ENCODE data around the gene ATP6V0B.

ATP6V0B gene

GRCh38 chr1:43951021-43951985 is 23.5 kb upstream of the ATP6V0B start:
- Histone ChIP-seq H3K4me1 (ENCODE audit: control insufficient read depth in 2 of 2, insufficient read depth in 1 of 2, low read depth in 1 of 2, low read length in 2 of 2) (peaks cover 7 to 18% of the 10 kb centered on the region in 2 donors), H3K4me3 (ENCODE audit: low read length in 2 of 2) (no peak overlapping the region), H3K4me2 (ENCODE audit: insufficient read depth, low read length, poor library complexity, severe bottlenecking) (no peak overlapping the region), H3K36me3 (replicated peaks in 1 of 2; ENCODE audit: control insufficient read depth in 2 of 2, insufficient read depth in 2 of 2, low read length in 2 of 2) (peaks cover 5 to 19% of the 10 kb centered on the region in 2 donors), H3K27me3 (ENCODE audit: control insufficient read depth in 3 of 3, insufficient read depth in 3 of 3, low read depth in 1 of 3, low read length in 3 of 3) (no peaks in the 10 kb centered on the region), H3K23ac (ENCODE audit: low read depth, low read length, poor library complexity) (no peak overlapping the region), H3K18ac (ENCODE audit: low read length) (no peak overlapping the region), H3K79me1 (ENCODE audit: low read depth, low read length) (peaks cover 5% of the 10 kb centered on the region), H4K91ac (ENCODE audit: low read depth, low read length, poor library complexity) (no peak overlapping the region), H2BK120ac (ENCODE audit: low read depth, low read length) (no peak overlapping the region), H2BK12ac (ENCODE audit: low read length) (no peak overlapping the region), H2BK5ac (ENCODE audit: low read length) (no peak overlapping the region), H3K27ac (replicated peaks; ENCODE audit: low read length) (no peak overlapping the region), H2AFZ (ENCODE audit: low read length) (no peak overlapping the region), H2AK5ac (ENCODE audit: low read depth, low read length) (no peak overlapping the region), H4K8ac (ENCODE audit: low read depth, low read length) (no peak overlapping the region), H3K9me3 (replicated peaks in 1 of 2; ENCODE audit: control insufficient read depth in 2 of 2, insufficient read depth in 1 of 2, low read depth in 1 of 2, low read length in 2 of 2) (no peaks in the 10 kb centered on the region), H3K9ac (ENCODE audit: low read depth, low read length, poor library complexity) (no peak overlapping the region), H3K4ac (ENCODE audit: low read length) (no peak overlapping the region), H2BK15ac (ENCODE audit: low read length) (no peak overlapping the region), H3K14ac (ENCODE audit: low read length) (no peak overlapping the region)
- no peak for DNase-seq (ENCODE audit: low spot score)
- no CpG with 5 or more reads among the region's 4 CpGs for WGBS, 2 donors (ENCODE audit: extremely low coverage in 2 of 2, insufficient read length in 2 of 2, insufficient replicate concordance in 1 of 2)

- peak; percentile 55 for DNase-seq (ENCODE audit: low spot score)
- 100% methylated on average over 1 of the region's 8 CpGs for WGBS, 2 donors (ENCODE audit: extremely low coverage in 2 of 2, insufficient read length in 2 of 2, insufficient replicate concordance in 1 of 2)
- Histone ChIP-seq H4K8ac (ENCODE audit: low read depth, low read length) (no peak overlapping the region), H4K91ac (ENCODE audit: low read depth, low read length, poor library complexity) (no peak overlapping the region), H3K36me3 (replicated peaks in 1 of 2; ENCODE audit: control insufficient read depth in 2 of 2, insufficient read depth in 2 of 2, low read length in 2 of 2) (peaks cover 15 to 33% of the 10 kb centered on the region in 2 donors), H2BK5ac (ENCODE audit: low read length) (no peak overlapping the region), H3K9ac (ENCODE audit: low read depth, low read length, poor library complexity) (no peak overlapping the region), H2AFZ (ENCODE audit: low read length) (no peak overlapping the region), H3K18ac (ENCODE audit: low read length) (no peak overlapping the region), H3K4me1 (ENCODE audit: control insufficient read depth in 2 of 2, insufficient read depth in 1 of 2, low read depth in 1 of 2, low read length in 2 of 2) (peaks cover 1 to 10% of the 10 kb centered on the region in 2 donors), H2BK120ac (ENCODE audit: low read depth, low read length) (no peak overlapping the region), H2BK12ac (ENCODE audit: low read length) (no peak overlapping the region), H3K14ac (ENCODE audit: low read length) (no peak overlapping the region), H2AK5ac (ENCODE audit: low read depth, low read length) (no peak overlapping the region), H3K4me2 (ENCODE audit: insufficient read depth, low read length, poor library complexity, severe bottlenecking) (peak overlapping the region; percentile 22), H3K79me1 (ENCODE audit: low read depth, low read length) (peaks cover 5% of the 10 kb centered on the region), H2BK15ac (ENCODE audit: low read length) (no peak overlapping the region), H3K4me3 (ENCODE audit: low read length in 2 of 2) (no peak overlapping the region), H3K27ac (replicated peaks; ENCODE audit: low read length) (no peak overlapping the region), H3K27me3 (ENCODE audit: control insufficient read depth in 3 of 3, insufficient read depth in 3 of 3, low read depth in 1 of 3, low read length in 3 of 3) (no peaks in the 10 kb centered on the region), H3K23ac (ENCODE audit: low read depth, low read length, poor library complexity) (no peak overlapping the region), H3K9me3 (replicated peaks in 1 of 2; ENCODE audit: control insufficient read depth in 2 of 2, insufficient read depth in 1 of 2, low read depth in 1 of 2, low read length in 2 of 2) (no peaks in the 10 kb centered on the region), H3K4ac (ENCODE audit: low read length) (no peak overlapping the region)
Measured at GRCh38 chr1:43952731-43953346, 21.9 kb upstream of the ATP6V0B start.

GRCh38 chr1:43953361-43953760 is 21.4 kb upstream of the ATP6V0B start:
- Histone ChIP-seq H3K14ac (ENCODE audit: low read length) (no peak overlapping the region), H3K36me3 (replicated peaks in 1 of 2; ENCODE audit: control insufficient read depth in 2 of 2, insufficient read depth in 2 of 2, low read length in 2 of 2) (peaks cover 18 to 38% of the 10 kb centered on the region in 2 donors), H2BK12ac (ENCODE audit: low read length) (no peak overlapping the region), H3K79me1 (ENCODE audit: low read depth, low read length) (peaks cover 5% of the 10 kb centered on the region), H3K4me3 (ENCODE audit: low read length in 2 of 2) (no peak overlapping the region), H2BK120ac (ENCODE audit: low read depth, low read length) (no peak overlapping the region), H3K9ac (ENCODE audit: low read depth, low read length, poor library complexity) (no peak overlapping the region), H3K18ac (ENCODE audit: low read length) (no peak overlapping the region), H3K4me1 (ENCODE audit: control insufficient read depth in 2 of 2, insufficient read depth in 1 of 2, low read depth in 1 of 2, low read length in 2 of 2) (peaks cover 0 to 8% of the 10 kb centered on the region in 2 donors), H3K9me3 (replicated peaks in 1 of 2; ENCODE audit: control insufficient read depth in 2 of 2, insufficient read depth in 1 of 2, low read depth in 1 of 2, low read length in 2 of 2) (no peaks in the 10 kb centered on the region), H3K4me2 (ENCODE audit: insufficient read depth, low read length, poor library complexity, severe bottlenecking) (peak overlapping the region; percentile 22), H2BK5ac (ENCODE audit: low read length) (no peak overlapping the region), H2BK15ac (ENCODE audit: low read length) (no peak overlapping the region), H3K27me3 (ENCODE audit: control insufficient read depth in 3 of 3, insufficient read depth in 3 of 3, low read depth in 1 of 3, low read length in 3 of 3) (no peaks in the 10 kb centered on the region), H2AFZ (ENCODE audit: low read length) (no peak overlapping the region), H3K4ac (ENCODE audit: low read length) (no peak overlapping the region), H2AK5ac (ENCODE audit: low read depth, low read length) (no peak overlapping the region), H3K27ac (replicated peaks; ENCODE audit: low read length) (no peak overlapping the region), H4K91ac (ENCODE audit: low read depth, low read length, poor library complexity) (no peak overlapping the region), H3K23ac (ENCODE audit: low read depth, low read length, poor library complexity) (no peak overlapping the region), H4K8ac (ENCODE audit: low read depth, low read length) (no peak overlapping the region)
- no CpG with 5 or more reads among the region's 3 CpGs for WGBS, 2 donors (ENCODE audit: extremely low coverage in 2 of 2, insufficient read length in 2 of 2, insufficient replicate concordance in 1 of 2)
- no peak for DNase-seq (ENCODE audit: low spot score)

- Histone ChIP-seq H3K79me1 (ENCODE audit: low read depth, low read length) (peaks cover 5% of the 10 kb centered on the region), H3K36me3 (replicated peaks in 1 of 2; ENCODE audit: control insufficient read depth in 2 of 2, insufficient read depth in 2 of 2, low read length in 2 of 2) (peaks cover 19 to 43% of the 10 kb centered on the region in 2 donors), H3K27ac (replicated peaks; ENCODE audit: low read length) (no peak overlapping the region), H3K14ac (ENCODE audit: low read length) (no peak overlapping the region), H3K4me3 (ENCODE audit: low read length in 2 of 2) (no peak overlapping the region), H4K8ac (ENCODE audit: low read depth, low read length) (no peak overlapping the region), H2BK120ac (ENCODE audit: low read depth, low read length) (no peak overlapping the region), H2BK5ac (ENCODE audit: low read length) (no peak overlapping the region), H3K23ac (ENCODE audit: low read depth, low read length, poor library complexity) (no peak overlapping the region), H3K4me2 (ENCODE audit: insufficient read depth, low read length, poor library complexity, severe bottlenecking) (no peak overlapping the region), H2AK5ac (ENCODE audit: low read depth, low read length) (no peak overlapping the region), H3K4me1 (ENCODE audit: control insufficient read depth in 2 of 2, insufficient read depth in 1 of 2, low read depth in 1 of 2, low read length in 2 of 2) (peaks cover 0 to 8% of the 10 kb centered on the region in 2 donors), H3K27me3 (ENCODE audit: control insufficient read depth in 3 of 3, insufficient read depth in 3 of 3, low read depth in 1 of 3, low read length in 3 of 3) (no peaks in the 10 kb centered on the region), H4K91ac (ENCODE audit: low read depth, low read length, poor library complexity) (no peak overlapping the region), H2AFZ (ENCODE audit: low read length) (no peak overlapping the region), H2BK15ac (ENCODE audit: low read length) (no peak overlapping the region), H3K4ac (ENCODE audit: low read length) (no peak overlapping the region), H3K18ac (ENCODE audit: low read length) (no peak overlapping the region), H3K9ac (ENCODE audit: low read depth, low read length, poor library complexity) (no peak overlapping the region), H2BK12ac (ENCODE audit: low read length) (no peak overlapping the region), H3K9me3 (replicated peaks in 1 of 2; ENCODE audit: control insufficient read depth in 2 of 2, insufficient read depth in 1 of 2, low read depth in 1 of 2, low read length in 2 of 2) (no peaks in the 10 kb centered on the region)
- no peak for DNase-seq (ENCODE audit: low spot score)
- no CpG with 5 or more reads among the region's 5 CpGs for WGBS, 2 donors (ENCODE audit: extremely low coverage in 2 of 2, insufficient read length in 2 of 2, insufficient replicate concordance in 1 of 2)
Measured at GRCh38 chr1:43954036-43954435, 20.7 kb upstream of the ATP6V0B start.

Measured in neuronal stem cell (in vitro differentiated cells).